ENCODE results near the gene MYF6.
A peak's percentile ranks its signal among the peaks of the same experiment; 100 is the strongest.

The MYF6 gene

GRCh38 chr12:80697270-80697887 is 10.1 kb upstream of the MYF6 start:
- ChIA-PET CTCF (interaction anchor here (0.6 to 1.3 kb wide), 3 partner anchors 13 to 588 kb away, joined by 3 to 4 read pairs (median 4); no protein-coding TSS in a partner anchor), POLR2A (no interaction called here)
- no peaks in the 10 kb centered on the region for H3K9me3 ChIP-seq (ENCODE audit: control insufficient read depth, insufficient read depth, low read depth, low read length)
- TF ChIP-seq PRDM1 (tag by site-specific recombination; IDR thresholded peaks at IDR 0.05) = peak; percentile 49; the same call in 1 of the 2 replicates
- TF ChIP-seq ZBTB8A (tag by site-specific recombination; IDR thresholded peaks at IDR 0.05) = no peak
- no peak for TF ChIP-seq KLF8 (tag by site-specific recombination; IDR thresholded peaks at IDR 0.05)
- H3K4me1 ChIP-seq (ENCODE audit: control insufficient read depth, insufficient read depth, low read length) = no peaks in the 10 kb centered on the region
- H3K27ac ChIP-seq (ENCODE audit: extremely low read depth, low read depth, low read length) = no peak overlapping the region
- H3K4me3 ChIP-seq (ENCODE audit: low read depth, low read length) = no peak overlapping the region
- no peaks in the 10 kb centered on the region for H3K36me3 ChIP-seq (ENCODE audit: control insufficient read depth in 2 of 2, insufficient read depth in 1 of 2, low read length in 2 of 2)

GRCh38 chr12:80698256-80698655 is 9.2 kb upstream of the MYF6 start:
- no peak overlapping the region for H3K27ac ChIP-seq (ENCODE audit: extremely low read depth, low read depth, low read length)
- H3K4me1 ChIP-seq (ENCODE audit: control insufficient read depth, insufficient read depth, low read length) = no peaks in the 10 kb centered on the region
- CTCF ChIA-PET = interaction anchor here (1.3 kb wide), 1 partner anchor 12 kb away, joined by 4 read pairs; no protein-coding TSS in a partner anchor
- POLR2A ChIA-PET = no interaction called here
- no peaks in the 10 kb centered on the region for H3K9me3 ChIP-seq (ENCODE audit: control insufficient read depth, insufficient read depth, low read depth, low read length)
- H3K36me3 ChIP-seq (ENCODE audit: control insufficient read depth in 2 of 2, insufficient read depth in 1 of 2, low read length in 2 of 2) = no peaks in the 10 kb centered on the region
- H3K4me3 ChIP-seq (ENCODE audit: low read depth, low read length) = no peak overlapping the region
- TF ChIP-seq ZEB2 (tag by site-specific recombination; IDR thresholded peaks at IDR 0.05) = no peak
- no peak for TF ChIP-seq ZNF529 (tag by site-specific recombination; IDR thresholded peaks at IDR 0.05; ENCODE audit: insufficient replicate concordance)
- no peak for TF ChIP-seq ZNF785 (tag by site-specific recombination; IDR thresholded peaks at IDR 0.05)
- no peak for TF ChIP-seq RBAK (tag by site-specific recombination; IDR thresholded peaks at IDR 0.05)
- no peak for TF ChIP-seq ZNF692 (tag by site-specific recombination; IDR thresholded peaks at IDR 0.05)
- TF ChIP-seq ZNF24 (tag by site-specific recombination; IDR thresholded peaks at IDR 0.05) = no peak
- no peak for TF ChIP-seq CTCF (tag by site-specific recombination; IDR thresholded peaks at IDR 0.05)
- no peak for TF ChIP-seq ZXDB (tag by site-specific recombination; IDR thresholded peaks at IDR 0.05)
- TF ChIP-seq ZNF175 (tag by site-specific recombination; IDR thresholded peaks at IDR 0.05) = no peak
- no peak for TF ChIP-seq ZNF670 (tag by site-specific recombination; IDR thresholded peaks at IDR 0.05; ENCODE audit: low read depth)
- TF ChIP-seq, protein P1, sequence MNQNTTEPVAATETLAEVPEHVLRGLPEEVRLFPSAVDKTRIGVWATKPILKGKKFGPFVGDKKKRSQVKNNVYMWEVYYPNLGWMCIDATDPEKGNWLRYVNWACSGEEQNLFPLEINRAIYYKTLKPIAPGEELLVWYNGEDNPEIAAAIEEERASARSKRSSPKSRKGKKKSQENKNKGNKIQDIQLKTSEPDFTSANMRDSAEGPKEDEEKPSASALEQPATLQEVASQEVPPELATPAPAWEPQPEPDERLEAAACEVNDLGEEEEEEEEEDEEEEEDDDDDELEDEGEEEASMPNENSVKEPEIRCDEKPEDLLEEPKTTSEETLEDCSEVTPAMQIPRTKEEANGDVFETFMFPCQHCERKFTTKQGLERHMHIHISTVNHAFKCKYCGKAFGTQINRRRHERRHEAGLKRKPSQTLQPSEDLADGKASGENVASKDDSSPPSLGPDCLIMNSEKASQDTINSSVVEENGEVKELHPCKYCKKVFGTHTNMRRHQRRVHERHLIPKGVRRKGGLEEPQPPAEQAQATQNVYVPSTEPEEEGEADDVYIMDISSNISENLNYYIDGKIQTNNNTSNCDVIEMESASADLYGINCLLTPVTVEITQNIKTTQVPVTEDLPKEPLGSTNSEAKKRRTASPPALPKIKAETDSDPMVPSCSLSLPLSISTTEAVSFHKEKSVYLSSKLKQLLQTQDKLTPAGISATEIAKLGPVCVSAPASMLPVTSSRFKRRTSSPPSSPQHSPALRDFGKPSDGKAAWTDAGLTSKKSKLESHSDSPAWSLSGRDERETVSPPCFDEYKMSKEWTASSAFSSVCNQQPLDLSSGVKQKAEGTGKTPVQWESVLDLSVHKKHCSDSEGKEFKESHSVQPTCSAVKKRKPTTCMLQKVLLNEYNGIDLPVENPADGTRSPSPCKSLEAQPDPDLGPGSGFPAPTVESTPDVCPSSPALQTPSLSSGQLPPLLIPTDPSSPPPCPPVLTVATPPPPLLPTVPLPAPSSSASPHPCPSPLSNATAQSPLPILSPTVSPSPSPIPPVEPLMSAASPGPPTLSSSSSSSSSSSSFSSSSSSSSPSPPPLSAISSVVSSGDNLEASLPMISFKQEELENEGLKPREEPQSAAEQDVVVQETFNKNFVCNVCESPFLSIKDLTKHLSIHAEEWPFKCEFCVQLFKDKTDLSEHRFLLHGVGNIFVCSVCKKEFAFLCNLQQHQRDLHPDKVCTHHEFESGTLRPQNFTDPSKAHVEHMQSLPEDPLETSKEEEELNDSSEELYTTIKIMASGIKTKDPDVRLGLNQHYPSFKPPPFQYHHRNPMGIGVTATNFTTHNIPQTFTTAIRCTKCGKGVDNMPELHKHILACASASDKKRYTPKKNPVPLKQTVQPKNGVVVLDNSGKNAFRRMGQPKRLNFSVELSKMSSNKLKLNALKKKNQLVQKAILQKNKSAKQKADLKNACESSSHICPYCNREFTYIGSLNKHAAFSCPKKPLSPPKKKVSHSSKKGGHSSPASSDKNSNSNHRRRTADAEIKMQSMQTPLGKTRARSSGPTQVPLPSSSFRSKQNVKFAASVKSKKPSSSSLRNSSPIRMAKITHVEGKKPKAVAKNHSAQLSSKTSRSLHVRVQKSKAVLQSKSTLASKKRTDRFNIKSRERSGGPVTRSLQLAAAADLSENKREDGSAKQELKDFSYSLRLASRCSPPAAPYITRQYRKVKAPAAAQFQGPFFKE (tag by site-specific recombination; IDR thresholded peaks at IDR 0.05; ENCODE audit: borderline replicate concordance) = no peak
- TF ChIP-seq IKZF3 (tag by site-specific recombination; IDR thresholded peaks at IDR 0.05) = no peak
- no peak for TF ChIP-seq ZNF19 (tag by site-specific recombination; IDR thresholded peaks at IDR 0.05; ENCODE audit: low read depth)
- no peak for TF ChIP-seq ZNF138 (tag by site-specific recombination; IDR thresholded peaks at IDR 0.05; ENCODE audit: borderline replicate concordance)
- TF ChIP-seq ZBTB17 (tag by site-specific recombination; IDR thresholded peaks at IDR 0.05) = no peak
- no peak for TF ChIP-seq ZNF571 (tag by site-specific recombination; IDR thresholded peaks at IDR 0.05)
- no peak for TF ChIP-seq ZFP69B (tag by site-specific recombination; IDR thresholded peaks at IDR 0.05)
- TF ChIP-seq KLF1 (tag by site-specific recombination; IDR thresholded peaks at IDR 0.05) = no peak
- no peak for TF ChIP-seq ZNF658 (tag by site-specific recombination; IDR thresholded peaks at IDR 0.05)
- no peak for TF ChIP-seq ZNF701 (tag by site-specific recombination; IDR thresholded peaks at IDR 0.05)

All from HEK293 (cell line).